SH-SY5Y (cell line): ENCODE results near the gene RNF26.

ENCODE experiments used
- GATA2 ChIP-seq: IDR thresholded peaks from 2 replicates; pipeline ENCODE4 v1.6.1; 2011; ENCODE audit warnings: mild to moderate bottlenecking, low read depth, low read length
- GATA3 ChIP-seq: IDR thresholded peaks from 2 replicates; pipeline ENCODE4 v1.6.1; 2011; ENCODE audit warnings: low read depth, mild to moderate bottlenecking, low read length, moderate library complexity

DNA sequence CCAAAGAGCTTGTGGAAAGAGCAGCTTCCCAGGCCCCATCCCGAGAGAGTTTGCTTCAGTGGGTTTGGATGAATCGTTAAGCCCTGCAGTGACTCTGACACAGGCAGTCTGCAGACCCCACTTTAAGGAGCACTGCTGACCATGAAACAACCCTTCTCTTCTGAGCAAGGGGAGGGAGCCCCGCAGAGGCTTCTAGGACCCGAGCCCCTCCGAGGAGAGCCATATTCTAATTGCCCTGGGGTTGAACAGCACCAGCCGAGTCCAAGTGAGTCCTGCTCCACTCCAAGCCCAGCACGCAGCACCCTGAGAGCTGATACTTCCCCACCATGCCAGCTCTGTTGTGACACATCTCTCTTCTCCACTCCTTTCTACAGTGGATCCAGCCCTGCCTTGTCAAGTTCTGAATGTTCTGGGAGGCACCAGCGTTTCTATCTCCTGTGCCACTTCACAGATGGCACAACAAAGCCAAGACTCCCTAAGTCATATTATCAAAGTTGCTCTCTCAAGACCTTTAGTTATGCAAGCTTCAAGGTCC is 36.8 kb downstream of the RNF26 start:
- TF ChIP-seq GATA2 (no peak), GATA3 (no peak)
